HEK293 (cell line): Measurements from ENCODE around the gene PHYHD1.

Experiments
- ATF2 ChIP-seq: fragments of 450-650 bp; formaldehyde crosslinking; IDR thresholded peaks from 2 replicates; pipeline ENCODE4 v1.5.1; 2016; ENCODE audit warnings: missing biosample characterization, missing genetic modification characterization, low read depth
- CTCF ChIP-seq: fragments of 450-650 bp; formaldehyde crosslinking; IDR thresholded peaks from 2 replicates; pipeline ENCODE4 v1.5.1; 2016; ENCODE audit warnings: missing biosample characterization, missing genetic modification characterization
- GLIS1 ChIP-seq: fragments of 450-650 bp; formaldehyde crosslinking; IDR thresholded peaks from 2 replicates; pipeline ENCODE4 v1.5.1; 2016; ENCODE audit warnings: missing biosample characterization, missing genetic modification characterization
- SCRT2 ChIP-seq: fragments of 450-650 bp; formaldehyde crosslinking; IDR thresholded peaks from 2 replicates; pipeline ENCODE4 v1.5.1; 2016; ENCODE audit warnings: missing biosample characterization, missing genetic modification characterization
- SP2 ChIP-seq: fragments of 450-650 bp; formaldehyde crosslinking; IDR thresholded peaks from 2 replicates; pipeline ENCODE4 v1.5.1; 2016; ENCODE audit warnings: missing biosample characterization, missing genetic modification characterization
- SP7 ChIP-seq: fragments of 450-650 bp; formaldehyde crosslinking; IDR thresholded peaks from 2 replicates; pipeline ENCODE4 v1.5.1; 2016; ENCODE audit warnings: missing biosample characterization, missing genetic modification characterization
- TCF7L2 ChIP-seq: IDR thresholded peaks from 2 replicates; pipeline ENCODE4 v1.6.1; 2011; ENCODE audit warnings: low read depth, mild to moderate bottlenecking, inconsistent platforms, low read length, moderate library complexity, borderline replicate concordance
- TRIM28 ChIP-seq: IDR thresholded peaks from 2 replicates; pipeline ENCODE4 v1.6.1; 2011; ENCODE audit warnings: low read length, control low read depth, borderline replicate concordance
- ZBTB11 ChIP-seq: fragments of 450-650 bp; formaldehyde crosslinking; conservative IDR thresholded peaks from 2 replicates; pipeline ENCODE4 v1.5.1; 2016; ENCODE audit warnings: low read depth, missing biosample characterization, missing genetic modification characterization
- ZNF157 ChIP-seq: fragments of 450-650 bp; formaldehyde crosslinking; IDR thresholded peaks from 2 replicates; pipeline ENCODE4 v1.5.1; 2016; ENCODE audit warnings: missing biosample characterization, missing genetic modification characterization
- ZNF341 ChIP-seq: fragments of 450-650 bp; formaldehyde crosslinking; IDR thresholded peaks from 2 replicates; pipeline ENCODE4; 2016; ENCODE audit warnings: low read depth, missing biosample characterization, missing genetic modification characterization
- ZNF521 ChIP-seq: fragments of 450-650 bp; formaldehyde crosslinking; IDR thresholded peaks from 2 replicates; pipeline ENCODE4 v1.5.1; 2017; ENCODE audit warnings: missing biosample characterization, mild to moderate bottlenecking, missing genetic modification characterization
- ZNF629 ChIP-seq: fragments of 450-650 bp; formaldehyde crosslinking; IDR thresholded peaks from 2 replicates; pipeline ENCODE4 v1.5.1; 2017; ENCODE audit warnings: missing biosample characterization, missing genetic modification characterization
- ZNF677 ChIP-seq: fragments of 450-650 bp; IDR thresholded peaks from 2 replicates; pipeline ENCODE4 v1.5.0; 2018; ENCODE audit warnings: missing biosample characterization, mild to moderate bottlenecking, missing genetic modification characterization, moderate library complexity

- no peak for TF ChIP-seq CTCF (tag by site-specific recombination)
- TF ChIP-seq ATF2 = no peak
- no peak for TF ChIP-seq SP2 (tag by site-specific recombination)
- no peak for TF ChIP-seq TCF7L2
- no peak for TF ChIP-seq ZNF677 (tag by site-specific recombination)
- no peak for TF ChIP-seq ZNF521 (tag by site-specific recombination)
- TF ChIP-seq GLIS1 (tag by site-specific recombination) = no peak
- no peak for TF ChIP-seq SP7 (tag by site-specific recombination)
- TF ChIP-seq ZNF629 = no peak
- TF ChIP-seq ZBTB11 = no peak
- no peak for TF ChIP-seq TRIM28
- TF ChIP-seq ZNF157 (tag by site-specific recombination) = no peak
- no peak for TF ChIP-seq ZNF341 (tag by site-specific recombination)
- TF ChIP-seq SCRT2 (tag by site-specific recombination) = no peak
Measured at GRCh38 chr9:128884164-128884563, 36.6 kb upstream of the PHYHD1 start.
